ENCODE data around the gene NFATC1. TPM values are rescaled to one million over a fixed set of nuclear protein-coding genes. Genes with fewer than 3 reads are reported as not detected.

The NFATC1 gene
- total RNA-seq, 1 donor from 2014 or later, result 16.6 TPM

DNA sequence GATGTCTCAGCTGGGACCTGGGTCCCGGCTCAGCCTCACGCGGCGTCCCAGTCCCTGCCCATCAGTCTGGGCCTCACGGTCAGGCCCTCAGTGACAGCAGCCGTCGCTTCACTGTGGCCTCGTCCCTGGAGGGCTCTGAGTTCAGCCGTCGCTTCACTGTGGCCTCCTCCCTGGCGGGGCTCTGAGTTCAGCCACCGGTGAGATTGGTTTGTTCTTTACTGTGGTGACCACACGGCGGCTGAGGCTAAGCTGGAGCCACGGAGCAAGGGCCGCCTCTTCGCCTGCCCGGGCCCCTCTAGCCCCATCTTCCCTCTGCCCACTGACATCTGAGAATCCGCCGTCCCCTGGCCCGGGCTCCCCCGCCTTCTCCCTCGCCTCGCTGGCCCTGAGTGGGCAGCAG lies 51.2 kb downstream of the NFATC1 start:
- no peak for DNase-seq
- Histone ChIP-seq H3K36me3 (peaks cover 16% of the 10 kb centered on the region), H3K27me3 (no peaks in the 10 kb centered on the region), H3K27ac (no peak overlapping the region), H3K4me1 (no peaks in the 10 kb centered on the region), H3K9me3 (no peaks in the 10 kb centered on the region), H3K4me3 (no peak overlapping the region)
- intact Hi-C loops (cut with DNase I), result no loop called here
- ATAC-seq, result no peak
- TF ChIP-seq, protein P1, sequence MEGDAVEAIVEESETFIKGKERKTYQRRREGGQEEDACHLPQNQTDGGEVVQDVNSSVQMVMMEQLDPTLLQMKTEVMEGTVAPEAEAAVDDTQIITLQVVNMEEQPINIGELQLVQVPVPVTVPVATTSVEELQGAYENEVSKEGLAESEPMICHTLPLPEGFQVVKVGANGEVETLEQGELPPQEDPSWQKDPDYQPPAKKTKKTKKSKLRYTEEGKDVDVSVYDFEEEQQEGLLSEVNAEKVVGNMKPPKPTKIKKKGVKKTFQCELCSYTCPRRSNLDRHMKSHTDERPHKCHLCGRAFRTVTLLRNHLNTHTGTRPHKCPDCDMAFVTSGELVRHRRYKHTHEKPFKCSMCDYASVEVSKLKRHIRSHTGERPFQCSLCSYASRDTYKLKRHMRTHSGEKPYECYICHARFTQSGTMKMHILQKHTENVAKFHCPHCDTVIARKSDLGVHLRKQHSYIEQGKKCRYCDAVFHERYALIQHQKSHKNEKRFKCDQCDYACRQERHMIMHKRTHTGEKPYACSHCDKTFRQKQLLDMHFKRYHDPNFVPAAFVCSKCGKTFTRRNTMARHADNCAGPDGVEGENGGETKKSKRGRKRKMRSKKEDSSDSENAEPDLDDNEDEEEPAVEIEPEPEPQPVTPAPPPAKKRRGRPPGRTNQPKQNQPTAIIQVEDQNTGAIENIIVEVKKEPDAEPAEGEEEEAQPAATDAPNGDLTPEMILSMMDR (IDR thresholded peaks at IDR 0.05), result no peak

DNA sequence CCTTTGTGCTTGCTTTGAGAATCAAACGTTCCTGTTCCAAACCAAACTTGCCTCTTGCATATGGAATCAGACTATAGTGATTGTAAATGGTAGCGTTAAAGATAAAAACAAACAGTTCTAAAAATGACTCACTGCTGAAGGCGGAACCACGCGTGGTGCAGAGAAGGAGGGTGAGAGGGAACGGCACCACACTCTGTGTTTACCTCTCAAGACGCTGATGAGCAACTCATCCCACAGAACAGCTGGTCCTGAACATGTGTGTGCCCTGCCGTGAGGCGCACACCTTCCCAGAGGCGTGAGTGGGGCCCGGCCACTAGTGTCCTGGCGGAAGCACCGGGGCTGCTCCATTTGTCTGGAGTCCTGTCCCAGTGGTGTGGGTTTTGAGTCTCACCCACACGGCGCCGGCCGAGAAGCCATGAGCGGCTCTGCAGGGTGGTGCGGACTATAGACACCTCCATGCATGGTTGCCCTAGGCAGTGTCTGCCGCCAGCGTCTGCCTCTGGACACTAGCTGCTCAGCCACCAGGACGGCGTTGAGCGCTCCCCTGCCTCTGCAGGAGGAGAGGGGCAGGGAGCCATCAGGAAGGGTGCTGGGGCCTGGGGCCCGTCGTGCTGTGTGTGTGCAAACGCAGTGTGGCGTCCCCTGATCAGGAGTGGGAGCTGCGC lies 52.1 kb downstream of the NFATC1 start:
- no peaks in the 10 kb centered on the region for H3K4me1 ChIP-seq
- no peak for DNase-seq
- H3K27me3 ChIP-seq, result no peaks in the 10 kb centered on the region
- intact Hi-C loops (cut with DNase I), result no loop called here
- no peak overlapping the region for H3K4me3 ChIP-seq
- no peaks in the 10 kb centered on the region for H3K9me3 ChIP-seq
- ATAC-seq, result no peak
- TF ChIP-seq, protein P1 (IDR thresholded peaks at IDR 0.05), result no peak
- peaks cover 25% of the 10 kb centered on the region for H3K36me3 ChIP-seq
- H3K27ac ChIP-seq, result no peak overlapping the region

DNA sequence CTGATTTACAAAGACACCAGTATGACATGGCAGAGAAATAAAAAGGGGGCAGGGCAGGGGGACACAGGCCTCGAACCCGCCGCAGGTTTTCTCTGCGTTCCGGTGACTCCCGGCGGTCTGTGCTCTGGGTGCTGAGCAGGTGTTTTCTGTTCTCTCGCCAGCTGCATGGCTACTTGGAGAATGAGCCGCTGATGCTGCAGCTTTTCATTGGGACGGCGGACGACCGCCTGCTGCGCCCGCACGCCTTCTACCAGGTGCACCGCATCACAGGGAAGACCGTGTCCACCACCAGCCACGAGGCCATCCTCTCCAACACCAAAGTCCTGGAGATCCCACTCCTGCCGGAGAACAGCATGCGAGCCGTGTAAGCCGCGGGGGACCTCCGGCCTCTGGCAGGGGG lies 52.9 kb downstream of the NFATC1 start:
- peaks cover 29% of the 10 kb centered on the region for H3K36me3 ChIP-seq
- DNase-seq (no peak), ATAC-seq (no peak)
- no peak overlapping the region for H3K4me3 ChIP-seq
- intact Hi-C loops (cut with DNase I), result no loop called here
- H3K27me3 ChIP-seq, result no peaks in the 10 kb centered on the region
- H3K9me3 ChIP-seq, result no peaks in the 10 kb centered on the region
- no peak overlapping the region for H3K27ac ChIP-seq
- no peaks in the 10 kb centered on the region for H3K4me1 ChIP-seq
- TF ChIP-seq, protein P1 (IDR thresholded peaks at IDR 0.05), result no peak

DNA sequence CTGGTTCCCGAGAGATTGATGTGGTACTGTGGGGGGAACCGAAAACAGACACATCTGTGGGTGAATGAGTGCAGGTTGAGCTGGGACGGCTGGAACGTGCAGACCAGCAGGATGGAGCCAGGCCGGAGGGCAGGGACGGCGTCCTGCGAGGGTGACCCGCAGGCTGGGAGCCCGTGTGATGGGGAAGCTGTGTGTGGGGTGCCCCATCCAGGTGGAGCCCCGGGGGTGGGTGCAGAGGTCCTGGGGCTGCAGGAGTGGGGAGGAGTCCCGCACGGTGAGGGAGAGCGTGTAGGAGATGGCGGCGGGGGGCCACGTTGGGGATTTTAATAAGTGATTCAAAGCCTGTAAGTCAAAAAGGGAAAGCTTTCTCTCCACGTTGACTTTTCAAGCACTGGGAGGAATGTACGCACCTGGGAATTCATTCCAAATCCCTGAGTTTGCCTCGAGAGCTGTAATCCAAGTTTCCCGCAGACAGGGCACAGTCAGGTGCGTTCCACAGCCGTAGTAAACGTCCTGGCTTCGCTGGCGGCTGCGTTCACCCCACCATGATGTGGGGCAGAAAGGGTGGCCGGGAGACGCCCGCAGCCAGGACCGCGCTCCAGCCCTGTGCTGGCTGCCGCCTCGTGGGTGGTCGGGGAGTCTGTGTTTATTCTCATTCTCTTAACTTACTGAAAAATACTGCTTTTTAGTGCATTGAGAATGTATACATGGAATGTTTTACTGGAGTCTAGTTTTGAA lies 54.0 kb downstream of the NFATC1 start:
- no peak overlapping the region for H3K4me3 ChIP-seq
- no peak for DNase-seq
- no peaks in the 10 kb centered on the region for H3K9me3 ChIP-seq
- H3K36me3 ChIP-seq, result peaks cover 33% of the 10 kb centered on the region
- H3K4me1 ChIP-seq, result peaks cover 5% of the 10 kb centered on the region
- no peak for ATAC-seq
- no peak overlapping the region for H3K27ac ChIP-seq
- intact Hi-C loops (cut with DNase I), result no loop called here
- no peaks in the 10 kb centered on the region for H3K27me3 ChIP-seq
- TF ChIP-seq, protein P1 (IDR thresholded peaks at IDR 0.05), result no peak

GRCh38 chr18:79450289-79451080 lies 54.8 kb downstream of the NFATC1 start:
- Histone ChIP-seq H3K4me3 (no peak overlapping the region), H3K27me3 (no peaks in the 10 kb centered on the region), H3K36me3 (peaks cover 33% of the 10 kb centered on the region), H3K27ac (no peak overlapping the region), H3K9me3 (no peaks in the 10 kb centered on the region), H3K4me1 (peaks cover 5% of the 10 kb centered on the region)
- ATAC-seq (no peak), DNase-seq (no peak)
- intact Hi-C loops (cut with DNase I), result no loop called here
- TF ChIP-seq, protein P1 (IDR thresholded peaks at IDR 0.05), result no peak
